Esophagus muscularis mucosa (tissue), 4 donors: ENCODE results near the gene NCKAP5. TPM values are rescaled to one million over a fixed set of nuclear protein-coding genes. Genes with fewer than 3 reads are reported as not detected.

Source experiments
- DNase-seq: peaks from one replicate; pipeline ENCODE4 v3.0.0-alpha.2; 2017; ENCODE audit errors: extremely low spot score
- H3K27ac ChIP-seq, 4 donors: fragments of 200-600 bp; sonication (generic); replicated peaks in 1 of 4; 1 replicate in 3 of 4; 2 replicates in 1 of 4; pipeline ENCODE4 v1.5.1; 2016 to 2019; ENCODE audit warnings: mild to moderate bottlenecking in 1 of 4
- H3K27me3 ChIP-seq, 4 donors: fragments of 200-600 bp; sonication (generic); one replicate each; pipeline versions ENCODE4 v1.5.1 to v1.6.0; 2016 to 2019
- H3K36me3 ChIP-seq, 4 donors: fragments of 200-600 bp; sonication (generic); one replicate each; pipeline ENCODE4 v1.5.1; 2016 to 2019
- H3K4me1 ChIP-seq, 4 donors: fragments of 200-600 bp; sonication (generic); one replicate each; pipeline ENCODE4 v1.5.1; 2016 to 2019
- H3K4me3 ChIP-seq, 4 donors: fragments of 200-600 bp; sonication (generic); 1 replicate in 2 of 4; 2 replicates in 2 of 4; pipeline ENCODE4 v1.5.1; 2016 to 2019; ENCODE audit warnings: mild to moderate bottlenecking in 4 of 4, moderate library complexity in 1 of 4
- H3K9me3 ChIP-seq, 4 donors: fragments of 200-600 bp; sonication (generic); 1 replicate in 3 of 4; 2 replicates in 1 of 4; pipeline ENCODE4 v1.5.1; 2016 to 2019
- CTCF ChIP-seq, 3 experiments: fragments of 200-600 bp in 2 of 3; fragments of 450-650 bp in 1 of 3; sonication (generic) in 2 of 3; IDR thresholded peaks; one replicate each; pipeline ENCODE4 v1.5.1; 2017 to 2019; ENCODE audit warnings: antibody characterized with exemption in 3 of 3, mild to moderate bottlenecking in 2 of 3, moderate library complexity in 1 of 3
- EP300 ChIP-seq: sonication (generic); formaldehyde crosslinking; IDR thresholded peaks from one replicate; pipeline ENCODE4 v1.6.1; 2017; ENCODE audit warnings: antibody characterized with exemption
- POLR2A ChIP-seq: fragments of 450-650 bp; IDR thresholded peaks from one replicate; pipeline ENCODE4 v1.6.1; 2017; ENCODE audit warnings: antibody characterized with exemption, moderate library complexity, mild to moderate bottlenecking, low read depth
- POLR2AphosphoS5 ChIP-seq, 2 donors: sonication (generic); formaldehyde crosslinking; IDR thresholded peaks; one replicate each; pipeline ENCODE4 v1.6.1; 2017; ENCODE audit warnings: antibody characterized with exemption in 2 of 2
- WGBS: methylation state at CpG from one replicate; pipeline ENCODE4 v1.1.5; 2018; 5-methylcytosine and 5-hydroxymethylcytosine counted together
- intact Hi-C: fragments of 100-400 bp; cut with DNase I; formaldehyde crosslinking; loops from one replicate; pipeline ENCODE4 v1.15.1; 2023
- total RNA-seq, 4 donors: library from RNA; depleted of rRNA; stranded (reverse); fragments of >200 nt; gene quantifications; one replicate each; pipeline versions ENCODE4 v1.1.0 to v1.2.1, GENCODE V29; 2016

NCKAP5 gene
- total RNA-seq, 4 donors from 2014 or later = 0.33 to 1.8 (median 1.0) TPM

- 76% methylated on average over 4 of the region's 4 CpGs for WGBS
Observed at GRCh38 chr2:132844585-132844984, 723.7 kb downstream of the NCKAP5 start.

GRCh38 chr2:132837769-132838168, 730.5 kb downstream of the NCKAP5 start:
- Histone ChIP-seq H3K27ac (no peak overlapping the region), H3K36me3 (no peaks in the 10 kb centered on the region), H3K9me3 (peaks cover 0 to 13% (median 8%) of the 10 kb centered on the region in 4 donors), H3K27me3 (no peaks in the 10 kb centered on the region), H3K4me3 (no peak overlapping the region), H3K4me1 (no peaks in the 10 kb centered on the region)
- no peak for DNase-seq
- intact Hi-C loops = no loop called here
- 90% methylated on average over 1 of the region's 1 CpG for WGBS
- no peak for TF ChIP-seq POLR2AphosphoS5 (IDR thresholded peaks at IDR 0.05)
- TF ChIP-seq CTCF (IDR thresholded peaks at IDR 0.05) = no peak
- no peak for TF ChIP-seq POLR2A
- no peak for TF ChIP-seq EP300

More at GRCh38 chr2:132844585-132844984, 723.7 kb downstream of the NCKAP5 start:
- no peak overlapping the region for H3K27ac ChIP-seq
- H3K36me3 ChIP-seq = no peaks in the 10 kb centered on the region
- H3K27me3 ChIP-seq = no peaks in the 10 kb centered on the region
- intact Hi-C loops = no loop called here
- no peak overlapping the region for H3K4me3 ChIP-seq
- DNase-seq = no peak
- no peaks in the 10 kb centered on the region for H3K4me1 ChIP-seq
- TF ChIP-seq POLR2AphosphoS5 (IDR thresholded peaks at IDR 0.05) (no peak), EP300 (no peak), POLR2A (no peak), CTCF (IDR thresholded peaks at IDR 0.05) (no peak)
- H3K9me3 ChIP-seq = no peaks in the 10 kb centered on the region

- Histone ChIP-seq H3K4me1 (no peaks in the 10 kb centered on the region), H3K4me3 (no peak overlapping the region), H3K27ac (no peak overlapping the region), H3K27me3 (no peaks in the 10 kb centered on the region), H3K9me3 (peaks cover 0 to 13% (median 6%) of the 10 kb centered on the region in 4 donors), H3K36me3 (no peaks in the 10 kb centered on the region)
- no peak for TF ChIP-seq CTCF (IDR thresholded peaks at IDR 0.05)
- TF ChIP-seq POLR2AphosphoS5 (IDR thresholded peaks at IDR 0.05) = no peak
- no peak for TF ChIP-seq POLR2A
- no peak for TF ChIP-seq EP300
- WGBS = 51% methylated on average over 3 of the region's 3 CpGs
- intact Hi-C loops = no loop called here
- DNase-seq = no peak
Observed at GRCh38 chr2:132830321-132830827, 737.9 kb downstream of the NCKAP5 start.

- WGBS = 81% methylated on average over 2 of the region's 2 CpGs
- H3K9me3 ChIP-seq = no peaks in the 10 kb centered on the region
- intact Hi-C loops = no loop called here
- no peaks in the 10 kb centered on the region for H3K36me3 ChIP-seq
- TF ChIP-seq POLR2AphosphoS5 (IDR thresholded peaks at IDR 0.05) = no peak
- no peak for TF ChIP-seq POLR2A
- TF ChIP-seq EP300 = no peak
- TF ChIP-seq CTCF (IDR thresholded peaks at IDR 0.05) = no peak
- H3K27me3 ChIP-seq = no peaks in the 10 kb centered on the region
- H3K27ac ChIP-seq = no peak overlapping the region
- no peak for DNase-seq
- H3K4me3 ChIP-seq = no peak overlapping the region
- no peaks in the 10 kb centered on the region for H3K4me1 ChIP-seq
Observed at GRCh38 chr2:132825601-132826000, 742.7 kb downstream of the NCKAP5 start.

- no peak for DNase-seq
- intact Hi-C loops = no loop called here
- Histone ChIP-seq H3K4me3 (no peak overlapping the region), H3K27me3 (no peaks in the 10 kb centered on the region), H3K27ac (no peak overlapping the region), H3K4me1 (no peaks in the 10 kb centered on the region), H3K36me3 (no peaks in the 10 kb centered on the region), H3K9me3 (no peaks in the 10 kb centered on the region)
- no peak for TF ChIP-seq POLR2A
- no peak for TF ChIP-seq EP300
- TF ChIP-seq CTCF (IDR thresholded peaks at IDR 0.05) = no peak
- TF ChIP-seq POLR2AphosphoS5 (IDR thresholded peaks at IDR 0.05) = no peak
Observed at GRCh38 chr2:132824716-132825115, 743.5 kb downstream of the NCKAP5 start.
